Activated T-helper 2 cell treated with anti-CD3 and anti-CD28 coated beads, Interferon-gamma antibody, Interleukin-2, Interleukin-4, amounts not matched to agents 10 μg/mL and 5 μg/mL and 100 μg/mL, durations not matched to agents 14 hours and 24 hours and 36 hours (primary cell): ENCODE measurements around the gene ZNRF1. TPM values are rescaled to one million over a fixed set of nuclear protein-coding genes. Genes with fewer than 3 reads are reported as not detected.

ENCODE experiments used
- DNase-seq: peaks from one replicate; pipeline ENCODE4 v3.0.0; 2021; ENCODE audit warnings: low spot score
- H3K27ac Mint-ChIP-seq: one replicate; pipeline ENCODE4 v1.8.0; 2021; ENCODE audit warnings: mixed read lengths
- H3K27me3 Mint-ChIP-seq: one replicate; pipeline ENCODE4 v1.8.0; 2021; ENCODE audit warnings: low read depth, mixed read lengths
- H3K36me3 Mint-ChIP-seq: one replicate; pipeline ENCODE4 v1.8.0; 2021; ENCODE audit warnings: low read depth, mixed read lengths
- H3K4me1 Mint-ChIP-seq: one replicate; pipeline ENCODE4 v1.8.0; 2021; ENCODE audit warnings: low read depth, mixed read lengths
- H3K4me3 Mint-ChIP-seq: one replicate; pipeline ENCODE4 v1.8.0; 2021; ENCODE audit warnings: low read depth, mild to moderate bottlenecking, moderate library complexity, mixed read lengths
- H3K9me3 Mint-ChIP-seq: one replicate; pipeline ENCODE4 v1.8.0; 2021; ENCODE audit warnings: mixed read lengths
- intact Hi-C: fragments of 100-400 bp; cut with micrococcal nuclease; formaldehyde crosslinking; loops from one replicate; pipeline ENCODE4 v1.15.1; 2023
- total RNA-seq: library from RNA; stranded (reverse); gene quantifications from 2 replicates; pipeline ENCODE4 v1.2.3, GENCODE V29; 2022

ZNRF1 gene
- total RNA-seq, 1 donor from 2014 or later: 34.8 TPM

DNA sequence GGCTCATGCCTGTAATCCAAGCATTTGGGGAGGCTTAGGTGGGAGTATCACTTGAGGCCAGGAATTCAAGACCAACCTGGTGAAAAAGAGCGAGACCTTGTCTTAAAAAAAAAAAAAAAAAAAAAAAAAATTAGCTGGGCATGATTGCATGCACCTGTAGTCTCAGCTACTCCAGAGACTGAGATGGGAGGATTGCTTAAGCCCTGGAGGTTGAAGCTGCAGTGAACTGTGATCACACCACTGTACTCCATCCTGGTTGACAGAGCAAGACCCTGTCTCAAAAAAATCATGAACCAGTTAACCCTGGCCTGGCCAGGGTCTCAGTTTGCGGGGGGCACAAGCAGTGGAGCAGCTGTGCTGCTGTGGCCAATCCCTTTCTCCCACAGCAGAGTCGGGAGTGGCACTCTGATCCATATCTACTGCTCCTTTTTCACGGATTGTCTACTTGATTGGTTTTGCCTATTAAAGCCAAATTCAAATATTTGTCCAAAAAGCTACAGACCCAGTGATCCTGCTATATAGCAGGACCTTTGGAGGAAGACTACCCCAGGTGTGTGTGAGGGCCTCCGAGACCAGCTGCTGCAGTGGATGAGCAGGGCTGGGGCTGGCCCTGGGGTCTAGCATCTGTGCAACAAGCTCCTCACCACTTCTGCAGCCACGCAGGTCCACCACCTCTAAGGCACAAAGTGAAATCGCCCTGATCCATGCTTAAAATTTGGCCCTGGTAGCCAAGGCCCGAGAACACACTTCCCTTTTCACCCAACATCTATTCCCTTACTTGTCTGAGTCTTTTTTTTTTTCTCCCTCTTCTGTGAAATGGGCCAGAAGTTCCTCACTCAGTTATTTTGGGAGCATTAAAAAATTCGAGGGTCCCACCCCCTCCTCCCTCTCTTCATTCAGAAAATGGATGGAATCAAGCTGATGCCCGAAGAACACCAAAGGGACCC, 69.5 kb downstream of the ZNRF1 start:
- Mint-ChIP-seq H3K4me1 (peaks cover 40% of the 10 kb centered on the region), H3K27ac (no peak overlapping the region), H3K9me3 (no peaks in the 10 kb centered on the region), H3K36me3 (peaks cover 9% of the 10 kb centered on the region), H3K4me3 (no peak overlapping the region), H3K27me3 (no peaks in the 10 kb centered on the region)
- intact Hi-C loops: no loop called here
- no peak for DNase-seq

DNA sequence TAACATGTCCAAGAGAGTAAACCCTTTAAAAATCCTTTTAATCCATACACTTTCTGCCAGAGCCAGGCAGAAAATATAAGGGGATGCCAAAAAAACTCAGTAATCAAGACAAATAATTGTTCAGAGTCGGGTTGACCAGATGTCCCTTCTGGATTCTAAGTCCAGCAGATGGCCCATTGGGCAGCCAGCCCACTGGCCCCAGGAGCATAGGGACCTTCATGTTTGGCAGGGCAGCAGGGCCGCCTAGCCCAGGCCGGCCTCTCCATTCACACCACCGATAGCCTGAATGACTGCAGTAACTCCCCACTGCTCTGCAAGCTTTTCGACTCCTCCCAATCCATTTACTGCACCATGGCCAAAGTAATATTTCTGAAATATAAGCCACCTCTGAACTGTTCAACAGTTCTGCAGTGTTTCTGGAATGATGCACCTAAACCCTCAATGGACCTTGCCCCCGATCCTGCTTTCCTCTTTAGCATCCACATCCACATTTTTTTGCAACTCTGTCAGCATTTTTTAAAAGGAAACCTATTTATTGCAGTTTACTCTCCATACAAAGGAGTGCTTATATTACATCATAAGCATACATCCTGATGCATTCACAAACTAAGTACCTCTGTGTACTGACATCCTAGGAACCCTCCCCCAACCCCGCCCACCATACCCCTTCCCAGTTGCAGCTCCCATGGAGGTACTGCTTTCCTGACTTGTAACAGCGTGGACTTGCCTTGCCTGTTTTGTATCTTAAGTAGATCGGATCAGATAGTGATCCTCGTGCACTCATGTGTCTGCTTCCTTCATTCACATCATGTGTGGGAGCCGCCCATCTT, 71.4 kb downstream of the ZNRF1 start:
- Mint-ChIP-seq H3K27ac (no peak overlapping the region), H3K36me3 (peaks cover 9% of the 10 kb centered on the region), H3K4me3 (no peak overlapping the region), H3K27me3 (no peaks in the 10 kb centered on the region), H3K9me3 (no peaks in the 10 kb centered on the region), H3K4me1 (peaks cover 43% of the 10 kb centered on the region)
- DNase-seq: no peak
- intact Hi-C loops: no loop called here

DNA sequence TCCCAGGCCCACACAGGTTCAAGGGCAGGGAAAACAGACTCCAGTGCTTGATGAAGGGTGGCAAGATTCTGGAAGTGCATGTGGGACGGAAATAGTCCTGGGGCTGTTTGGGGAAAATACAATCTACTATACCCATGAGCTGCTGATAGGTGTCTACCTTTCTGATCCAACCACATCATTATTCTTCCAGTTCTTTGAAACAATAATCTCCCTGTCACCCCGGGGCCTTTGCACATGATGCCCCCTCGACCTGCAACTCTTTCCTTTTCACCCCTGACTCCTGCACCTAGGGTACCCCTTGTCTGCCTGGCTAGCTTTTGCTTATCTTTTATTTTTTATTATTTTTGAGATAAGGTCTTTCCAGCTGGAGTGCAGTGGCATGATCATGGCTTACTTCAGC, 72.8 kb downstream of the ZNRF1 start:
- Mint-ChIP-seq H3K4me1 (peaks cover 51% of the 10 kb centered on the region), H3K9me3 (no peaks in the 10 kb centered on the region), H3K36me3 (peaks cover 19% of the 10 kb centered on the region), H3K27ac (no peak overlapping the region), H3K27me3 (no peaks in the 10 kb centered on the region), H3K4me3 (no peak overlapping the region)
- no peak for DNase-seq
- intact Hi-C loops: no loop called here

DNA sequence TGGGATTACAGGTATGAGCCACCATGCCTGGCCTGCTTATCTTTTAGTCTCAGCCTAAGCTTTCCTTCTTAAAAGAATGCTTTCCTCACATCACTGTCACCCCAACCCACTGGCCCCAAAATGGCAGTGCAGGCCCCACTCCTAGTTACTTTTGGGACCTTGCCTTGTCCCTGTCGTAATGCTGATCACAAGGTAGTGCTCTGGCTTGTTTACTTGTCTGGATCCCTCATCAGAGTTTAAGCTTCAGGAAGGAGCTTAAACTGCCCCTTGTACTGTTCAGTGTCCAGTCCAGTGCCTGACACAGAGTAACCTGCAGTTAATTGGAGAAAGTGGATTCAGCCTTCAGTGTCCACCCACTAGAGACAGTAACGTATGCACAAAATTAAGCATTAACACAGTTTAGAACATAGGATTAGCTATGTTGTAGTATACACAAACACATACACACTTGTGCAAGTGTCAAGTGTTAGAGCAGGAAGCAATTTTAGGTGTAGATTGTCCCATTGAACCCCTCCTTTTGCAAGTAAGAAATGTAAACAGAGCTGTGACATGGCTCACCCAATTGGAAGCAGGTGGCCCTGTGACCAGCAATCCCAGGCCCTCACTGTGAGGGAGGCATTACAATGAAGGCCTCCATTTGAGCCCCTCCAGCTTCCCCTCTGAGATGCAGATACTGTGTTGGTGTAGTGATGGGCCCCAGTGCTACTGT, 73.6 kb downstream of the ZNRF1 start:
- Mint-ChIP-seq H3K36me3 (peaks cover 22% of the 10 kb centered on the region), H3K4me1 (peaks cover 48% of the 10 kb centered on the region), H3K27me3 (no peaks in the 10 kb centered on the region), H3K9me3 (no peaks in the 10 kb centered on the region), H3K27ac (no peak overlapping the region), H3K4me3 (no peak overlapping the region)
- intact Hi-C loops: no loop called here
- no peak for DNase-seq

DNA sequence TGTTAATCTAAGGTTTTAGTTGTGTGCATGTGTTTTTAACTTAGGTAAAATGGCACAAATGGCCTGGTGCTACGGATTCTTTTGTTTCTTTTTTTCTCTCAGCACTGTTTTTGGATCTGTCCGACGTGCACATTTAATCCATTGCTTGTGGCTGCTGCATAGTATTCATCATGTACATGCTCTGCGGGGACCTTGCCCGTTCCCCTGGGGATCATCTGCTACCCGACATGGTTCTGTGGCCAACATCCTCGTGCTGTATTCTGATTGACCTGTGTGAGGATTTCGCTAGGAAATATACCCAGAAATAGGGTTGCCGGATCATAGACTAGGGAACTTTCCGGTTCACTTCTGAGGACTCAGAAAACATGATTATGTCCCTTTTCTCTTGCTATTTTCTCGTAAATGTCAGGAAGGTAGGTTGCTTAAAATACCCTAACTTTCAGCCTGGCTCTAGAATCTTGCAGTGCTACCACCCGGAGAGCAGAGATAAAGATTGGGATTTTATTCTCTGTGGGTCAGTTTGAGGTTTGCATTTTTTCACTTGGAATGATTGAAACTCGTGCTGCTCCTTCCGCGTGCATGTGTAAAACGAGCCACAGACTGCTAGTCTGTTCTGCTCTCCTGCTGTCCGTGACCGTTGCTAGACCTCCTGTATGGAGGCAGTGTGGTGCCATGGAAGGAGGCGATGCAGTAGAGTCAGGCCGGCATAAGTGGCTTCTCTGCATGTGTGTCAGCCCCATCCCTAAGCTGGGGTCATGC, 74.9 kb downstream of the ZNRF1 start:
- H3K4me1 Mint-ChIP-seq: peaks cover 55% of the 10 kb centered on the region
- intact Hi-C loops: no loop called here
- H3K36me3 Mint-ChIP-seq: peaks cover 28% of the 10 kb centered on the region
- peak overlapping the region; percentile 68 for H3K27ac Mint-ChIP-seq
- H3K4me3 Mint-ChIP-seq: no peak overlapping the region
- H3K9me3 Mint-ChIP-seq: peaks cover 3% of the 10 kb centered on the region
- H3K27me3 Mint-ChIP-seq: no peaks in the 10 kb centered on the region
- no peak for DNase-seq

DNA sequence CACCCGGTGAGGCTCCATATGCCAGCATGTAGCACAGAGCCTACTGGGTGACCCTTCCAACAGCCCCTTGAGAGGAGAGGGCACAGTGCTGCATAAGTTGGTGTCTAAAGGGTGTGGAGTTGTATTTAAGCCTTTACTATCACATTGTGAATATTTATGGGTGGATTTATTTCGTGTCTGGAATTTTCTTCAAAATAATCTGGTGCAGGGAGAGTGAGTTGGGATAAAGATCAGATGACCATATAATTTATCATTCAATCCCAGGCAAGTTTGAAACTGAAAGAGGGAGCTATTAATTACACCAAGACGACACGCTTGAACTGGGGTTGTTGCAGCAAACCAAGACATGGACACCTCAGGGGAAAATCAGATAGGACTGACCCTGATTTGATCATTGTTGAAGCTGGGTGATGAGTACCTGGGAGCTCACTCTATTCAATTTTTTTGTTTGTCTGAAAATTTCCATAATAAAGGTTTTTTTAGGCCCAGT, 75.5 kb downstream of the ZNRF1 start:
- no peak overlapping the region for H3K4me3 Mint-ChIP-seq
- no peaks in the 10 kb centered on the region for H3K27me3 Mint-ChIP-seq
- H3K27ac Mint-ChIP-seq: peak overlapping the region; percentile 68
- H3K4me1 Mint-ChIP-seq: peaks cover 58% of the 10 kb centered on the region
- intact Hi-C loops: no loop called here
- no peak for DNase-seq
- peaks cover 31% of the 10 kb centered on the region for H3K36me3 Mint-ChIP-seq
- peaks cover 6% of the 10 kb centered on the region for H3K9me3 Mint-ChIP-seq

DNA sequence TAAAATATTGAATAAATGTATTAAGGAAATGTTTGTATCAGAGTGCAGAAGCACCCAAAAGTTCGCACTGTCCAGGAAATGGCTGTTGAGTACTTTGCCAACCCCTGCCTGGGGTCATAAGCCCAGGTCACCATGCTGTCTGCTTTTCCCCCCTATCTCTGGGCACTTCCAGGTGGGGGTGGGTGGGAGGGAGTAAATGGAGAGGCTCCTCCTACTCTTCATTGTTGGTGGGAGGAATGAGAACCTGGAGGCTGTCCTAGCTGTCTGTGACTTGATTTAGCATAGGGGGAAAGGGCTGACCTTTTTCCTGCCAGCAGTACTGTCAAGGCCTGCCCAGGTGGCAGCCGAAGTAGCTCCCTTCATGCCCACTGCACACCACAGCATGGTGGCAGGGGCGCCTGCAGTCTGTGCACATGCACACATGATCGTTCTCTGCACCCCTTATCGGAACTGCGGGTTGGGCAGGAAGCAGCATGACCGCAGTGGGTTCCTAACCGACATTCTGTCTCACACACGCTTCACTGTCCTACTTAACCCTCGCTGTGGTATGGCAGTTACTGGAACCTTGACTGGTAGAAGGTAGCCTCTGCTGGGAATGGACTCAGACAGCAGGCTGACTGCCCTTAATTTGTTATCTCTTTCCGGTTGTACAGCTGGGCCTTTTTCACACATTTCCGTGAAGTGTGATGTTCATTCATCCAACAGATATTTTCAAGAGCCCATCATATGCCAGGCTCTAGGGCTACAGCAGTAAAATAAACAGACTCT, 76.3 kb downstream of the ZNRF1 start:
- intact Hi-C loops: loop anchor here (1.0 kb wide), 4 partner anchors 11 to 63 kb away; no protein-coding TSS in a partner anchor
- DNase-seq: peak; percentile 84
- H3K9me3 Mint-ChIP-seq: peaks cover 6% of the 10 kb centered on the region
- peaks cover 31% of the 10 kb centered on the region for H3K36me3 Mint-ChIP-seq
- no peaks in the 10 kb centered on the region for H3K27me3 Mint-ChIP-seq
- peak overlapping the region; percentile 69 for H3K4me3 Mint-ChIP-seq
- peaks cover 55% of the 10 kb centered on the region for H3K4me1 Mint-ChIP-seq
- H3K27ac Mint-ChIP-seq: peak overlapping the region; percentile 90

DNA sequence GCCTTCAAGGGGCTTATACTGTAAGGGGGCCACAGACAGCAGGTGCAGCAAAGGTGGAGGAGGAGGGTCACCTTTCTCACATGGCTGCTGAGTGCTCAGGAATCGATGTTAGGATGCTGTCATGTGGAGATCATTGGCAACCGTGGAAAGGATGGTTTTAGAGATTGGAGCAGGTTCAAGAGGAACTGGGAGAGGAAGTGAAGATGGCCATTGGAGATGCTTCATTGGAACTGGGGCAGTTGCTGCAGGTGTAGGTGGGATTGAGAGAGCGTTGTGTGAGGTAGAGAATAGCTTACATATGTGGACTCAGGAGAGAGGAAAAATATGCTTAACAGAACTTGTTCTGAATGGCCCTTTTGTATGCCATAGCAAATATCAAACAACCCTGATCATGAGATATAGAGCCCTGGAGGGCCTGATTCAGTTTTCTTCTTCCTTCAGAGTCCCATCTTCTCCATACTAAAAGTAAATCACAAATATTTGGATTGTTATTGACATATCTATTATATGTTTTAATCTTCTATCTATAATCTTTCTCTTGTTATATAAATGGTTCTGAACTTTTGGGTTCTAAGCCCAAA, 77.0 kb downstream of the ZNRF1 start:
- H3K4me3 Mint-ChIP-seq: peak overlapping the region; percentile 69
- H3K27me3 Mint-ChIP-seq: no peaks in the 10 kb centered on the region
- intact Hi-C loops: loop anchor here (1.0 kb wide), 4 partner anchors 11 to 63 kb away; no protein-coding TSS in a partner anchor
- DNase-seq: no peak
- H3K36me3 Mint-ChIP-seq: peaks cover 31% of the 10 kb centered on the region
- H3K4me1 Mint-ChIP-seq: peaks cover 51% of the 10 kb centered on the region
- peaks cover 6% of the 10 kb centered on the region for H3K9me3 Mint-ChIP-seq
- H3K27ac Mint-ChIP-seq: peak overlapping the region; percentile 90

DNA sequence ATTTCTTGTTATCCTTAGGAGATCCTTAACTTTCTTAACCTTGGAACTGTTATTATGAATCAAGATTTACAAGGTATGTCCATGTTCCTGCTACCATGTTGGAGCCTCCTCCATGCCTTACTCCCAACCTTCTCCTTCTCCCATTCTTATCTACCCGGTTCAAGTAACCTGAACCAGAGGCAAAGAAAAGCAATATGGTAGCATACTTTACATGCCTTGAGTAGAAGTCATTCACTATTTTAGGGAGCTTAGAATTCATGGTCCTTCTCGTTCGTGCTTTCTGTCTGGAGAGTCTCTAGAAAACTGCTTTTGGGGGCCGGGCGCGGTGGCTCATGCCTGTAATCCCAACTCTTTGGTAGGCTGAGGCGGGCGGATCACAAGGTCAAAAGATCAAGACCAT, 80.1 kb downstream of the ZNRF1 start:
- H3K4me3 Mint-ChIP-seq: no peak overlapping the region
- intact Hi-C loops: no loop called here
- no peaks in the 10 kb centered on the region for H3K27me3 Mint-ChIP-seq
- no peak overlapping the region for H3K27ac Mint-ChIP-seq
- no peak for DNase-seq
- peaks cover 25% of the 10 kb centered on the region for H3K36me3 Mint-ChIP-seq
- H3K4me1 Mint-ChIP-seq: peaks cover 48% of the 10 kb centered on the region
- peaks cover 6% of the 10 kb centered on the region for H3K9me3 Mint-ChIP-seq

DNA sequence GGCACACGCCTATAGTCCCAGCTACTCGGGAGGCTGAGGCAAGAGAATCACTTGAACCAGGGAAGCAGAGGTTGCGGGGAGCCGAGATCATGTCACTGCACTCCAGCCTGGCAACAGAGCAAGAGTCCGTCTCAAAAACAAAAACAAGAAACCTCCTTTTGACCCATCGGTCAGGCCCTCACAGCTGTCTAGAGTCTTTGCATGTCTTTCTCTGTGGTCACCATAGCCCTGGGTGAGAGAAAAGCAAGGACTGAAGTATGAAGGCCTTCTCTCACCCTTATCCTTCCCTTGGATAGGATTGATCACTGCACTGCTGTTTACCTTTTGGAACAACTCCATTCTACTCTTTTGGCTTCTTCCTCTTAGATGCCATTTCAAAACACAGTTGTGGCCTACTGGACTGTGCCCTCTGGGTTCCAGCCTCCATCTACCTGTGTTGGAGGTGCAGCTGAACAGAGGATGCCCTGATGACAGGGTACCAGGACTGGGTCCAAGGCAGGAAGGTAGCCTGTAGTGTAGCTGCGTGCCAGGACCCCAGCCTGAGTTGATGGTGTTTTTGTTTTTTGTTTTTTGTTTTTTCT, 80.6 kb downstream of the ZNRF1 start:
- Mint-ChIP-seq H3K4me3 (no peak overlapping the region), H3K27me3 (no peaks in the 10 kb centered on the region), H3K36me3 (peaks cover 25% of the 10 kb centered on the region), H3K4me1 (peaks cover 45% of the 10 kb centered on the region), H3K9me3 (peaks cover 6% of the 10 kb centered on the region), H3K27ac (no peak overlapping the region)
- DNase-seq: no peak
- intact Hi-C loops: no loop called here
